Naive B cell (primary cell): ENCODE data around the gene MRGPRF. TPM values are rescaled to one million over a fixed set of nuclear protein-coding genes. Genes with fewer than 3 reads are reported as not detected.
A peak's percentile ranks its signal among the peaks of the same experiment; 100 is the strongest.
"Not testable (repeated sequence)": the region's sequence is repeated elsewhere in the genome, so short reads cannot be mapped to it uniquely, and the experiment has no call there.

Experiments used
- ATAC-seq, 2 donors: fragments of 150-1000 bp; cut with Tn5 transposase; 2 replicates each; pipeline ENCODE4 v1.10.0; 2021; ENCODE audit warnings: low read depth in 2 of 2, mild to moderate bottlenecking in 2 of 2, moderate library complexity in 2 of 2
- DNase-seq: peaks from one replicate; pipeline ENCODE4 v3.0.0; 2022
- H3K27ac Mint-ChIP-seq, 6 donors: one replicate each; pipeline ENCODE4 v1.8.0; 2020 to 2022; ENCODE audit warnings: mild to moderate bottlenecking in 6 of 6, mixed read lengths in 6 of 6, moderate library complexity in 5 of 6, inconsistent platforms in 2 of 6
- H3K27me3 Mint-ChIP-seq, 3 donors: one replicate each; pipeline ENCODE4 v1.8.0; 2021 to 2022; ENCODE audit warnings: mixed read lengths in 3 of 3, mild to moderate bottlenecking in 1 of 3
- H3K36me3 Mint-ChIP-seq, 2 donors: one replicate each; pipeline ENCODE4 v1.8.0; 2020 to 2022; ENCODE audit warnings: mixed read lengths in 2 of 2, inconsistent platforms in 1 of 2, mild to moderate bottlenecking in 1 of 2
- H3K4me1 Mint-ChIP-seq, 3 donors: one replicate each; pipeline ENCODE4 v1.8.0; 2020 to 2022; ENCODE audit warnings: mixed read lengths in 3 of 3, inconsistent platforms in 1 of 3, mild to moderate bottlenecking in 1 of 3, moderate library complexity in 1 of 3
- H3K4me3 Mint-ChIP-seq, 8 donors: one replicate each; pipeline ENCODE4 v1.8.0; 2020 to 2022; ENCODE audit warnings: mild to moderate bottlenecking in 8 of 8, mixed read lengths in 8 of 8, moderate library complexity in 8 of 8, inconsistent platforms in 2 of 8
- H3K9me3 Mint-ChIP-seq, 7 donors: one replicate each; pipeline ENCODE4 v1.8.0; 2020 to 2022; ENCODE audit warnings: mixed read lengths in 7 of 7, mild to moderate bottlenecking in 5 of 7, inconsistent platforms in 2 of 7, moderate library complexity in 1 of 7
- polyA plus RNA-seq, 6 donors: library from polyadenylated mRNA; unstranded; fragments of 300-500 nt; fragmentation: Illumina TruSeq; gene quantifications; one replicate each; pipeline ENCODE4 v1.2.3, GENCODE V29; 2021; ENCODE audit warnings: low read depth in 6 of 6

Gene MRGPRF
- polyA plus RNA-seq, 6 donors from 2014 or later, result not detected

DNA sequence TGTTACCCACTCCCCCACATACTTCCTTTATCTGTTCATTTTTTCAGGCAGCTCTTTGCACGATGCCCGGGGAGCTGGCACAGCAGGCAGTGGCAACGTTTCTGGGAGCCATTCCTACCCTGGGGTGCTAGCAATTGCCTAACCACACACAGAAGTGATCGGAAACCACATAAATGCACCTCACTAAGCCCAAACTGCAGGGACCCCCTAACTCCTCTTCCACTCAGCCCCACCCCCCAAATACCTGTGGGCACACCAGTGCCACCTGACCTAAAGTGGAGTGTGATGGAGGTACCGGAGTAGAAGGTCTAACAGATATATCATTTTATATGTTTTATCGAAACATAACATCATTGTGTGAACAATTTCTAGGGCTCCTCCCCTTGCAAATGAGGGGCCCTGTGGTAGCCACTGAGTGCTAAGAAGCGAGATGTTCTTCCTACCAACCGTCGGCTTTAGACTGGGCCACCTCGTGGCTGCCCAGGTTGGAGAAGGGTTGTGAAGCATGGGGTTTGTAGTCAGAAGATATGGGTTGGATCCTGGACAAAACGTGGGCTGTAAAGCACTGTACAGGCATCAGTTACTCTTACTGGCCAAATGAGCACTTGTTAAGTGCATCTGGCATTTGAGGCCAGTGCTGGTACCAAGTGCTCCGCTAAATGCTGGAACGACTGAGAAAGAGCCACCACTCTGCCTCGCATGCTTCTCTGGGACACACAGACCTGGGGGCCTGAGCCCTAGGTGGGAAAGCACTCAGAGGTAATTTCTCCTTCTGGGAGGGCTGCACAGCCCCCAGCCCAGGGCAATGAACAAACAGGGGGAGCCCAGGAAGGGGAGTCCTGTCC is 35.0 kb downstream of the MRGPRF start:
- ATAC-seq (no peak), DNase-seq (no peak)
- Mint-ChIP-seq H3K4me1 (no peaks in the 10 kb centered on the region), H3K27ac (no peak overlapping the region), H3K27me3 (peaks cover 4 to 43% (median 34%) of the 10 kb centered on the region in 3 donors), H3K9me3 (peaks cover 6 to 17% (median 12%) of the 10 kb centered on the region in 7 donors), H3K4me3 (no peak overlapping the region), H3K36me3 (peaks cover 0 to 13% of the 10 kb centered on the region in 2 donors)

DNA sequence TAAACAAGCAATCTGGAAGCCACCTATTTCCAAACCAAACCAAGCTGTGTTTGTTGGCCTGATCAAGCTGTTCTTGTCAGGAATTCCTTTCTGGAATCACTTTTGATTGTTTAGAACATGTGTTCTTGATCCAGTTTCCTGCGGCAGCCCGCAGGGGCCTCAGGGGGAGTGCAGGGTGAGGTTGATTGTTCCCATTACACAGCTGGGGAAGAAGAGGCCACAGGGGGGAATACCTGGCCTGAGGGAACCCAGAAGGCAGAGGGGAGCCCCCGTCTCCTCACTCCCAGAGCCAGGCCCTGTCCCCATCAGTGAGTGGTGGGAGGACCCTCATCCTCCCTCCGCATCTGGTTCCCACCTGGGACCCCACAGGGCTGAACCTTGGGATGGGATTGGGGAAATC is 36.5 kb downstream of the MRGPRF start:
- ATAC-seq (no peak), DNase-seq (no peak)
- Mint-ChIP-seq H3K9me3 (peaks cover 0 to 4% (median 3%) of the 10 kb centered on the region in 7 donors), H3K27ac (no peak overlapping the region), H3K36me3 (peaks cover 0 to 1% of the 10 kb centered on the region in 2 donors), H3K27me3 (peaks cover 12 to 36% (median 26%) of the 10 kb centered on the region in 3 donors), H3K4me1 (no peaks in the 10 kb centered on the region), H3K4me3 (no peak overlapping the region)

DNA sequence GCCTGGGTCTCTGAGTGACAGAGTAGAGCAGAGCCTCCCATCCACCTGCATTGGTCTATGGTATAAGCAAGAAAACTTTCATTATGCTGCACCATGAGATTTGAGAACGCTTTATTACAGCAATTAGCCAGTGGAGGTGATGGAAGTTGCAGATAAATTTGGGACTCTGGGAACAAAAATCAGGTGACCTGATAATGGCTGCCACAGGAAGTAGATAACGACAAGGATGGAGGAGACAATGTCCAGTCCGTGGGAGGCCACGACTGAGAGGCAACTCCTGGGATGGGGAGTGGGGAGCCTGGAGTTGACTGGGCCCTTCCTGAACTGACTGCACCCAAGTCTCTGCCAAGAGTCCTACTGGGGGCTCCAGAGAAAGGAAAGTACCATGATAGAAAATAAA is 37.0 kb downstream of the MRGPRF start:
- DNase-seq, result no peak
- H3K4me1 Mint-ChIP-seq, result no peaks in the 10 kb centered on the region
- ATAC-seq, result no peak
- no peak overlapping the region for H3K4me3 Mint-ChIP-seq
- H3K36me3 Mint-ChIP-seq, result no peaks in the 10 kb centered on the region
- H3K27ac Mint-ChIP-seq, result no peak overlapping the region
- peaks cover 14 to 38% (median 23%) of the 10 kb centered on the region in 3 donors for H3K27me3 Mint-ChIP-seq
- H3K9me3 Mint-ChIP-seq, result peaks cover 0 to 4% (median 0%) of the 10 kb centered on the region in 7 donors

DNA sequence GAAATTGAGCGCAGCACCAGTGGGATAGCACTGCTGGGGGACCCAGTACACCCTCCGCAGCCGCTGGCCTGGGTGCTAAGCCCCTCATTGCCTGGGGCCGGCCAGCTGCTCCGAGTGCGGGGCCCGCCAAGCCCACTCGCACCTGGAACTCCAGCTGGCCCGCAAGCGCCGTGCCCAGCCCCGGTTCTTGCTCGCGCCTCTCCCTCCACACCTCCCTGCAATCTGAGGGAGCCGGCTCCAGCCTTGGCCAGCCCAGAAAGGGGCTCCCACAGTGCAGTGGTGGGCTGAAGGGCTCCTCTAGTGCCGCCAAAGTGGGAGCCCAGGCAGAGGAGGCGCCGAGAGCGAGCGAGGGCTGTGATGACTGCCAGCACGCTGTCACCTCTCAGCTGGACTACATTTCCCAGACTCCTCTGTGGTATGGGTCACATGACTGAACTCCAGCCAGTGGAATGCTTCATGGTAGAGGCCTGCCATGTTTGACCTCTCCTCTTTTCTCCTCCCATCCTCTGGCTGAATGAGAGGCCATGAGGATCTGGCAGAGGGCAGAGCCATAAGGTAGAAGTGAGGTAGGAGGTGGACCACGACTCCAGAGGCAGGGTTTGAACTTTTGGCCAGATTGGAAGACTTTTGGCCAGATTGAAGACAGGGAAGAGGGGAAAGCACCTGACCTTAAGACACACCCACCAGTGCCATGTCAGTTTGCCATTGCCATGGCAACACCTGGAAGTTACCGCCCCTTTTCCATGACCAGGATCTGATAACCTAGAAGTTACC is 38.4 kb downstream of the MRGPRF start:
- Mint-ChIP-seq H3K9me3 (peaks cover 0 to 2% (median 0%) of the 10 kb centered on the region in 7 donors), H3K4me1 (no peaks in the 10 kb centered on the region), H3K27ac (no peak overlapping the region), H3K36me3 (no peaks in the 10 kb centered on the region), H3K27me3 (peaks cover 11 to 31% (median 21%) of the 10 kb centered on the region in 3 donors), H3K4me3 (no peak overlapping the region)
- ATAC-seq (peak in 1 of 2 donors; percentile 51), DNase-seq (no peak)

GRCh38 chr11:68973706-68974105 is 39.3 kb downstream of the MRGPRF start:
- not testable (repeated sequence) for DNase-seq, ATAC-seq, H3K9me3 Mint-ChIP-seq, H3K4me1 Mint-ChIP-seq, H3K27ac Mint-ChIP-seq, H3K36me3 Mint-ChIP-seq, H3K4me3 Mint-ChIP-seq
- H3K27me3 Mint-ChIP-seq, result peaks cover 3 to 26% (median 21%) of the 10 kb centered on the region in 3 donors

GRCh38 chr11:68973219-68973618 is 39.8 kb downstream of the MRGPRF start:
- Mint-ChIP-seq H3K27ac (no peak overlapping the region), H3K9me3 (peaks cover 0 to 2% (median 0%) of the 10 kb centered on the region in 7 donors), H3K4me3 (no peak overlapping the region), H3K27me3 (peaks cover 5 to 29% (median 22%) of the 10 kb centered on the region in 3 donors), H3K4me1 (no peaks in the 10 kb centered on the region), H3K36me3 (no peaks in the 10 kb centered on the region)
- ATAC-seq (no peak), DNase-seq (no peak)

GRCh38 chr11:68970921-68971636 is 42.0 kb downstream of the MRGPRF start:
- DNase-seq (no peak), ATAC-seq (no peak)
- peaks cover 18 to 37% (median 32%) of the 10 kb centered on the region in 3 donors for H3K27me3 Mint-ChIP-seq
- no peak overlapping the region for H3K4me3 Mint-ChIP-seq
- no peaks in the 10 kb centered on the region for H3K4me1 Mint-ChIP-seq
- no peaks in the 10 kb centered on the region for H3K36me3 Mint-ChIP-seq
- H3K9me3 Mint-ChIP-seq, result peaks cover 0 to 4% (median 0%) of the 10 kb centered on the region in 7 donors
- H3K27ac Mint-ChIP-seq, result no peak overlapping the region

GRCh38 chr11:68969386-68969785 is 43.7 kb downstream of the MRGPRF start:
- no peak overlapping the region for H3K27ac Mint-ChIP-seq
- no peak for ATAC-seq

DNA sequence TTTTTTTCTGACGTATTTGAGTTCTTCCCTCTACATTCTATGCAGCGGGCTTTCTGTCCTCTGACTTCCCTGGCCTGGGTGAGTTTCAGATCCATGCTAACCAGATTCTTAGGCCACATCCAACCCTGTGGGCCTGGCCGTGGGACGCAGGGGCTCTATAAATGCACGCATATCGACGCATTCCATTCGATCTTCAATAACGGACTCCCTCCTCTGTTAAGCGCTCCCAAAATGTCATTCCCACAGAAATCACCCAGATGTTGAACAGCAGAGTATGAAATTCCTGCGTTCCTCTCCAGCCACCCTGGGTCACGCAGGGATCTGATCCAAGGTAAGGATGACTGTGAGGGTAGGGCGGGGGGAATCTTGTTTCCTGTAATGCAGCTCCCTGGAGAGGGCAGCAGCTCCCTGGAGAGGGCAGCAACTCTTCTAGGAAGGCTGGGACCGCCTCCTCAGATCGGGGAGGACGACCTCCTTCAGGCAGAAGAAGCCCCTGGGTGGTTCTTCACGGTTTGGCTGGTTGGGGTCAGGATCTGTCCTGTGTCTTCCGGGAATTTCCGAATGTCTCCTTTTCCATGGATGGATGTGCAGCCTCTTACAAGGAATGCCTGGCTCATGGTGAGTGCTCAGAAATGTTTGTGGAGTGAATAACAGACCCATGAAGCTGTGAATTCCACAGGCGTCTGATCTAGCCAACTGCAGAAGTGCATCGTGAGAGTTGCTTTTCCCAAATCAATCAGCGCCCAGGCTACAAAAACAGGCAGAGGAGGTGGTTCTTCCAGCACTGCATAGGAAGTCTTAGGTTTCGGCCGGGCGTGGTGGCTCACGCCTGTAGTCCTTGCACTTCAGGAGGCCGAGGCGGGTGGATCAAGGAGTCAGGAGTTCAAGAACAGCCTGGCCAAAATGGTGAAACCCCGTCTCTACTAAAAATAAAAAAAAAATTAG is 44.5 kb downstream of the MRGPRF start:
- no peak for ATAC-seq
- Mint-ChIP-seq H3K4me3 (no peak overlapping the region), H3K36me3 (no peaks in the 10 kb centered on the region), H3K9me3 (peaks cover 0 to 6% (median 0%) of the 10 kb centered on the region in 7 donors), H3K27me3 (peaks cover 18 to 36% (median 33%) of the 10 kb centered on the region in 3 donors), H3K4me1 (peaks cover 0 to 2% (median 0%) of the 10 kb centered on the region in 3 donors), H3K27ac (peak overlapping the region in 1 of 6 donors; percentile 9)
- DNase-seq, result no peak

More at GRCh38 chr11:68969386-68969785, 43.7 kb downstream of the MRGPRF start:
- no peak for DNase-seq
- H3K27me3 Mint-ChIP-seq, result peaks cover 18 to 36% (median 33%) of the 10 kb centered on the region in 3 donors
- H3K36me3 Mint-ChIP-seq, result no peaks in the 10 kb centered on the region
- H3K9me3 Mint-ChIP-seq, result peaks cover 0 to 4% (median 0%) of the 10 kb centered on the region in 7 donors
- no peaks in the 10 kb centered on the region for H3K4me1 Mint-ChIP-seq
- H3K4me3 Mint-ChIP-seq, result no peak overlapping the region

- Mint-ChIP-seq H3K4me1 (peaks cover 0 to 13% (median 5%) of the 10 kb centered on the region in 3 donors), H3K36me3 (no peaks in the 10 kb centered on the region), H3K4me3 (no peak overlapping the region), H3K9me3 (peaks cover 0 to 6% (median 0%) of the 10 kb centered on the region in 7 donors), H3K27me3 (peaks cover 18 to 30% (median 28%) of the 10 kb centered on the region in 3 donors), H3K27ac (peak overlapping the region in 1 of 6 donors; percentile 63)
- no peak for ATAC-seq
- no peak for DNase-seq
Measured at GRCh38 chr11:68966894-68967780, 45.9 kb downstream of the MRGPRF start.

- H3K4me1 Mint-ChIP-seq, result peaks cover 0 to 13% (median 5%) of the 10 kb centered on the region in 3 donors
- no peaks in the 10 kb centered on the region for H3K36me3 Mint-ChIP-seq
- DNase-seq (no peak), ATAC-seq (no peak)
- H3K27ac Mint-ChIP-seq, result no peak overlapping the region
- no peak overlapping the region for H3K4me3 Mint-ChIP-seq
- H3K27me3 Mint-ChIP-seq, result peaks cover 18 to 25% (median 22%) of the 10 kb centered on the region in 3 donors
- peaks cover 0 to 4% (median 0%) of the 10 kb centered on the region in 7 donors for H3K9me3 Mint-ChIP-seq
Measured at GRCh38 chr11:68965901-68966853, 46.9 kb downstream of the MRGPRF start.
